Transverse colon (tissue), 4 donors: ENCODE measurements around the gene MED26. TPM values are rescaled to one million over a fixed set of nuclear protein-coding genes. Genes with fewer than 3 reads are reported as not detected.

ENCODE experiments used
- DNase-seq: peaks from one replicate; pipeline ENCODE4 v3.0.0-alpha.2; 2019
- H3K27ac ChIP-seq, 4 donors: fragments of 200-600 bp; sonication (generic); 2 replicates each; pipeline ENCODE4 v1.5.1; 2016 to 2018; ENCODE audit warnings: inconsistent platforms in 4 of 4
- H3K27me3 ChIP-seq: fragments of 200-600 bp; sonication (generic); 2 replicates; pipeline ENCODE4 v1.5.1; 2017; ENCODE audit warnings: inconsistent platforms
- H3K36me3 ChIP-seq, 4 donors: fragments of 200-600 bp; sonication (generic); 2 replicates each; pipeline ENCODE4 v1.5.1; 2017 to 2019; ENCODE audit warnings: inconsistent platforms in 4 of 4
- H3K4me1 ChIP-seq, 4 donors: fragments of 200-600 bp; sonication (generic); 2 replicates each; pipeline ENCODE4 v1.5.1; 2017 to 2020; ENCODE audit warnings: inconsistent platforms in 4 of 4
- H3K4me3 ChIP-seq, 4 donors: fragments of 200-600 bp; sonication (generic); 1 replicate in 1 of 4; 2 replicates in 3 of 4; pipeline versions ENCODE4 v1.5.1 to v1.6.1; 2017 to 2019; ENCODE audit warnings: inconsistent platforms in 4 of 4
- H3K9me3 ChIP-seq, 2 donors: fragments of 200-600 bp; sonication (generic); 2 replicates each; pipeline ENCODE4 v1.5.1; 2017 to 2019; ENCODE audit warnings: inconsistent platforms in 2 of 2
- EP300 ChIP-seq: sonication (generic); formaldehyde crosslinking; IDR thresholded peaks from one replicate; pipeline ENCODE4 v1.6.1; 2017; ENCODE audit warnings: antibody characterized with exemption, low read depth
- POLR2A ChIP-seq: fragments of 450-650 bp; IDR thresholded peaks from one replicate; pipeline ENCODE4 v1.6.1; 2016; ENCODE audit warnings: antibody characterized with exemption, mild to moderate bottlenecking, moderate library complexity
- POLR2AphosphoS5 ChIP-seq, 3 donors: sonication (generic); formaldehyde crosslinking; IDR thresholded peaks; one replicate each; pipeline ENCODE4 v1.6.1; 2016; ENCODE audit warnings: antibody characterized with exemption in 3 of 3
- WGBS, 2 donors: methylation state at CpG; one replicate each; pipeline ENCODE4 v1.1.5; 2018; ENCODE audit warnings: low coverage in 1 of 2; 5-methylcytosine and 5-hydroxymethylcytosine counted together
- in situ Hi-C, 4 donors: fragments of 200-750 bp; cut with MboI; loops; one replicate each; pipeline versions ENCODE4 v1.15.0 to v1.15.1; 2017; ENCODE audit warnings: low sequenced_read_pairs in 3 of 4, low pct_ligation_motif_present in 1 of 4, low pct_unique_long_range_greater_than_20kb in 1 of 4
- intact Hi-C: fragments of 100-400 bp; cut with DNase I; formaldehyde crosslinking; loops from one replicate; pipeline ENCODE4 v1.15.1; 2023; ENCODE audit warnings: low total_unique reads
- total RNA-seq, 4 donors: library from RNA; depleted of rRNA; stranded (reverse); fragments of >200 nt; gene quantifications; one replicate each; pipeline ENCODE4 v1.1.0, GENCODE V29; 2016
- TF ChIP-seq, protein P1 (sequence below), 5 experiments: fragments of 200-600 bp in 3 of 5; fragments of 450-650 bp in 2 of 5; sonication (generic) in 3 of 5; IDR thresholded peaks; 1 replicate in 2 of 5; 2 replicates in 3 of 5; pipeline ENCODE4 v1.5.1; 2016 to 2017; ENCODE audit warnings: antibody characterized with exemption in 5 of 5, inconsistent platforms in 3 of 5, mild to moderate bottlenecking in 2 of 5, moderate library complexity in 1 of 5

The MED26 gene
- total RNA-seq, 4 donors from 2014 or later: 7.8 to 15.0 (median 9.5) TPM

DNA sequence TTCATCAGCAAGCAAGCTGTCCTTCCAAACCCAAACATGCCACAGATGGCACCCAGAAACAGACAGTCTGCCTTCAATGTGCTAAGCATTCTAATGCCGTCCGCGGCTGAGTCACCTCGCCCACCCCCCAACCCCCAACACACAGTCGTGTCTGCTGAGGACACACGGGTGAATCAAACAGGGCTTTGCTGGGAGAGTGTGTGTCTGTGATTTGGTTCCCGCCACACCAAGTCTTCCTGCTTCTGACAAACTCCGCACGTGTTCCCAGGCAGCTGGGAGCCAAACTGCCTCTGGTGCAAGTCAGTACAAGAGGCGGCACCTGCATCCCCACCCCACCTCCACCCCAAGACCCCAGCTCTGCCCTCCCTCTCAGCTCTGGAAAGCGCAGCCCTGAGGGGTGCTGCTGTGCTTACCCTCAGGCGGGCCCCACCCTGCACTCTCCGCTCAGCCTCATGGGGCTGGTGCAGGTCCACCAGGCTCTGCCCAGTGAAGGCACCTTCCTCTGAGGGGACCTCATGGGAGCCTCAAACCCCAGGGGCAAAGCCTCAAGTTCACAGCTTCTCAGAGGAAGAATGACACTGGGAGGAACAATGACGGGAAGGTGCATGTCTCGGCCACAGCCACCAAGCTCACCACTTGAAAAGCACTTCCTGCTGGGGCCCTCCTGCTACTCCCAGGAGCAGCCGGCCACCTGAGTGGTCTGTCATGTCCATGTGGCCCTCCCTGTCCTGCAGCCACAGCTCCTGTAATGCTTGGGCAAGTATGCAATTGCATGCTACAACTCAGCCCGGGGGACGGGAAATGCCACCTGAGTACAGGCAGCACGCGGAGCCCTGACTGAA is 40.8 kb downstream of the MED26 start:
- intact Hi-C loops (no loop called here), in situ Hi-C loops (no loop called here)
- DNase-seq: peak; percentile 66
- 64 to 69% methylated on average over 4 to 20 of the region's 20 CpGs for WGBS, 2 donors
- Histone ChIP-seq H3K36me3 (no peaks in the 10 kb centered on the region), H3K9me3 (no peaks in the 10 kb centered on the region), H3K4me1 (peaks cover 42 to 92% (median 71%) of the 10 kb centered on the region in 4 donors), H3K27ac (peak overlapping the region; percentile 67 to 86 (median 76)), H3K4me3 (peak overlapping the region in 1 of 4 donors; percentile 25), H3K27me3 (no peaks in the 10 kb centered on the region)
- TF ChIP-seq POLR2A (no peak), EP300 (no peak), POLR2AphosphoS5 (IDR thresholded peaks at IDR 0.05) (no peak)
- TF ChIP-seq, protein P1, sequence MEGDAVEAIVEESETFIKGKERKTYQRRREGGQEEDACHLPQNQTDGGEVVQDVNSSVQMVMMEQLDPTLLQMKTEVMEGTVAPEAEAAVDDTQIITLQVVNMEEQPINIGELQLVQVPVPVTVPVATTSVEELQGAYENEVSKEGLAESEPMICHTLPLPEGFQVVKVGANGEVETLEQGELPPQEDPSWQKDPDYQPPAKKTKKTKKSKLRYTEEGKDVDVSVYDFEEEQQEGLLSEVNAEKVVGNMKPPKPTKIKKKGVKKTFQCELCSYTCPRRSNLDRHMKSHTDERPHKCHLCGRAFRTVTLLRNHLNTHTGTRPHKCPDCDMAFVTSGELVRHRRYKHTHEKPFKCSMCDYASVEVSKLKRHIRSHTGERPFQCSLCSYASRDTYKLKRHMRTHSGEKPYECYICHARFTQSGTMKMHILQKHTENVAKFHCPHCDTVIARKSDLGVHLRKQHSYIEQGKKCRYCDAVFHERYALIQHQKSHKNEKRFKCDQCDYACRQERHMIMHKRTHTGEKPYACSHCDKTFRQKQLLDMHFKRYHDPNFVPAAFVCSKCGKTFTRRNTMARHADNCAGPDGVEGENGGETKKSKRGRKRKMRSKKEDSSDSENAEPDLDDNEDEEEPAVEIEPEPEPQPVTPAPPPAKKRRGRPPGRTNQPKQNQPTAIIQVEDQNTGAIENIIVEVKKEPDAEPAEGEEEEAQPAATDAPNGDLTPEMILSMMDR (IDR thresholded peaks at IDR 0.05): no peak

DNA sequence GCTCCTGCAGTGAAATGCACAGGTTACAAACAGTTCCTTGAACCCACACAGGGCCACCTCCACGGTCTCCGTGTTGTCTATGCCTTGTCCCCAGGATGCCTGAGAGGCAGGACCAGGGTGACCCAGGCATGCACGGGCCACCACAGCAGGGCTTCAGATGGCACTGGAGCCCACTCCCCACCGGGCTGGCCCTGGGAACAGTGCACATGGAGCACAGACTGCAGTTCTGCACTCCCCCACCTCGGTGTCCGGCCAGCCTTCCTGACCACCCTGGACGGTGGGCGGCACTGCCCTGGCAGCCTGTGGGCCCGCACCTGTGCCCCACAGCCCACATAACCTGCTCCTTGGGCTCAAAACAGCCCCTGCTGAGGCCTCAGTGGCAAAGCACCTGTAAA is 41.5 kb downstream of the MED26 start:
- Histone ChIP-seq H3K4me1 (peaks cover 42 to 90% (median 71%) of the 10 kb centered on the region in 4 donors), H3K27me3 (no peaks in the 10 kb centered on the region), H3K9me3 (no peaks in the 10 kb centered on the region), H3K4me3 (no peak overlapping the region), H3K36me3 (no peaks in the 10 kb centered on the region), H3K27ac (peak overlapping the region; percentile 67 to 86 (median 76))
- WGBS, 2 donors: 83% methylated on average over 1 to 9 of the region's 9 CpGs
- in situ Hi-C loops (no loop called here), intact Hi-C loops (no loop called here)
- no peak for TF ChIP-seq EP300
- TF ChIP-seq POLR2AphosphoS5 (IDR thresholded peaks at IDR 0.05): no peak
- no peak for DNase-seq

DNA sequence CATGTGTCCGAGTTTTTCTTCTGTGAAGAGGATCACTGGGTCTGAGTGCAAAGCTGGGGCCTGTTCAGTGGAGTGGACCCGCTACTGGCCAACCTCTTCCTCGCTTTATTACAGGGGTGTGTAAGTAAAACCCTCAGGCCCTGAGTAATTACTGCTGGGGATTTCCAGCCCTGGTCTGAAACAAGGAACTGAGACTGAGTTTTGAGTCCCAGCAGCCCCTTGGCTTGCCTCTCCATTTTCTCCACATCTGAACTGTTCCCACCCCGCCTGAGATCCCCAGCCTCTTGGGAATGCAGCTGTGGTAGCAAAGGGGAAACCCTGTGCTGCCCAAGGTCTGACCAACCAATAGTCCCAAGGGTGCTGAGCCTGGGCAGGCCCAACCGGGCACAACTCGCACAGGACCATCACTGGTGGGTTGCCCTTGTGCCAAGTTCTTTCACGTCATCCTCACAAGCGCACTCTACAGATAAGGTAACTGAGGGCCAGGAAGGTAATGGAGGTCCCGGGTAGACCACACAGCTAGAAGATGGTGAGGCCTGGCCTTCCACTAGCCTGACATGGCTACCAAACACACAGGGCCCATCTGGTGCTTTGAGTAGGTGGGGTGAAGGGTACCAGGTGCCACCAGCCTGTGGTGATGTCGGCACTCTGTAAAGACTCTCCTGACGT is 42.1 kb downstream of the MED26 start:
- intact Hi-C loops: no loop called here
- peaks cover 42 to 85% (median 70%) of the 10 kb centered on the region in 4 donors for H3K4me1 ChIP-seq
- 60 to 67% methylated on average over 2 to 11 of the region's 11 CpGs for whole genome bisulfite sequencing, 2 donors
- no peaks in the 10 kb centered on the region for H3K36me3 ChIP-seq
- in situ Hi-C loops: no loop called here
- TF ChIP-seq POLR2AphosphoS5 (IDR thresholded peaks at IDR 0.05): peak in 1 of 3 donors; percentile 33
- TF ChIP-seq EP300: no peak
- peak; percentile 9 for TF ChIP-seq POLR2A
- TF ChIP-seq, protein P1 (IDR thresholded peaks at IDR 0.05): no peak
- no peaks in the 10 kb centered on the region for H3K9me3 ChIP-seq
- H3K27ac ChIP-seq: peak overlapping the region; percentile 67 to 86 (median 76)
- H3K4me3 ChIP-seq: no peak overlapping the region
- DNase-seq: peak; percentile 62
- no peaks in the 10 kb centered on the region for H3K27me3 ChIP-seq

DNA sequence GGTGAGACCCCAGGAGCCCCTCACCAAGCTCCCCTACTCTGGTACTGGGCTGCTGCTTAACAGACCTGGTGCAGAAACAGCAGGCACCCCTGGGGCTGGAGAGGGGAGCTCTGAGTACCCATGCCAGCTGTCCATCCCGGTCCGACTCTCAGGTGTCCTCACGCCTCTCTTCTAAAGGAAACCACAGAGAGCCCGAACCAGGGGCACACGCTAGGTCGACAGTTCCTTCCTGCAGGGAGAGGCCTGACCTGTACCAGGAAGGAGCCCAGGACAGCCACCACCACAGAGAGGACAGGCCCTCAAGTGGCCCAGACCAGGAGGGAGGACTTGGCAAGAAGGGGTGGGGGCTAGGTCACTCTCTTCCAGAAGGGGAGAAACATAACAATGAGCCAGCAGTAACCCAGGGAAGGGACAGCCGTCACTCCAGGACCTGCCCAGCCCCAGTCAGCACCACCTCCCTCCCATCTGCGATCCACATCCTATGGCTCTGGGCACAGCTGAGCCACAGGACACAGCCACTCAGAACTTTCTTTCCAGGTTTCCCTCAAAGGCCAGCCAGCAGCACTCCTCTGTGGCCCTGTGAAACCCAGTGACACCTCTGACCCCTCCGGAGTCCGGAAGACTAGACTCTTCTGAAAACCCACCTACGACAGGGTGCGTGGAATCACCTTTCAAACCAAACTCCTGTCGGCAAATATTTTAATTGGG is 42.8 kb downstream of the MED26 start:
- Histone ChIP-seq H3K27ac (peak overlapping the region; percentile 67 to 86 (median 76)), H3K9me3 (no peaks in the 10 kb centered on the region), H3K36me3 (no peaks in the 10 kb centered on the region), H3K4me1 (peaks cover 39 to 78% (median 63%) of the 10 kb centered on the region in 4 donors), H3K4me3 (peak overlapping the region in 1 of 4 donors; percentile 10), H3K27me3 (no peaks in the 10 kb centered on the region)
- TF ChIP-seq POLR2A (no peak), POLR2AphosphoS5 (IDR thresholded peaks at IDR 0.05) (no peak)
- TF ChIP-seq, protein P1 (IDR thresholded peaks at IDR 0.05): no peak
- in situ Hi-C loops (no loop called here), intact Hi-C loops (no loop called here)
- WGBS, 2 donors: 67% methylated on average over 13 of the region's 13 CpGs; no CpG with 5 or more reads in 1 of the 2 donors
- DNase-seq: no peak
